ENCODE measurements around the gene HOXB8.

Gene HOXB8

GRCh38 chr17:48624544-48625494 is 9.7 kb upstream of the HOXB8 start:
- peak; percentile 13 for DNase-seq

- DNase-seq: no peak
These were observed 9.0 kb upstream of the HOXB8 start for GRCh38 chr17:48624118-48624517.

- DNase-seq: no peak
These were observed 8.5 kb upstream of the HOXB8 start for GRCh38 chr17:48623583-48623982.

- DNase-seq: no peak
These were observed 7.8 kb upstream of the HOXB8 start for GRCh38 chr17:48622857-48623256.

- DNase-seq: no peak
These were observed 6.6 kb upstream of the HOXB8 start for GRCh38 chr17:48621410-48622392.

GRCh38 chr17:48620461-48621139 is 5.5 kb upstream of the HOXB8 start:
- DNase-seq: no peak

- no peak for DNase-seq
These were observed 4.8 kb upstream of the HOXB8 start for GRCh38 chr17:48619826-48620449.

- peak; percentile 40 for DNase-seq
These were observed 3.3 kb upstream of the HOXB8 start for GRCh38 chr17:48618256-48618896.

- DNase-seq: no peak
These were observed 2.6 kb upstream of the HOXB8 start for GRCh38 chr17:48617471-48618255.

GRCh38 chr17:48616717-48617470 is 1.8 kb upstream of the HOXB8 start:
- no peak for DNase-seq

- no peak for DNase-seq
These were observed 1.0 kb upstream of the HOXB8 start for GRCh38 chr17:48615963-48616716.

- DNase-seq: no peak
These were observed 1.0 kb downstream of the HOXB8 start for GRCh38 chr17:48613862-48614694.

GRCh38 chr17:48612854-48613691 is 2.0 kb downstream of the HOXB8 start:
- peak; percentile 25 for DNase-seq

- DNase-seq: no peak
These were observed 2.6 kb downstream of the HOXB8 start for GRCh38 chr17:48612456-48612853.

GRCh38 chr17:48611681-48612455 is 3.2 kb downstream of the HOXB8 start:
- DNase-seq: peak; percentile 51

GRCh38 chr17:48611213-48611612 is 3.9 kb downstream of the HOXB8 start:
- no peak for DNase-seq

Measured in DMS79 (cell line).